NCI-H128 (cell line): ENCODE data around the gene ANKRD36C.
"Not testable (repeated sequence)": the region's sequence is repeated elsewhere in the genome, so short reads cannot be mapped to it uniquely, and the experiment has no call there.

Source experiments
- DNase-seq: peaks from one replicate; lab custom pipeline; 2025; ENCODE audit not compliant: unreplicated experiment; lab: John Stamatoyannopoulos, UW

The ANKRD36C gene

DNA sequence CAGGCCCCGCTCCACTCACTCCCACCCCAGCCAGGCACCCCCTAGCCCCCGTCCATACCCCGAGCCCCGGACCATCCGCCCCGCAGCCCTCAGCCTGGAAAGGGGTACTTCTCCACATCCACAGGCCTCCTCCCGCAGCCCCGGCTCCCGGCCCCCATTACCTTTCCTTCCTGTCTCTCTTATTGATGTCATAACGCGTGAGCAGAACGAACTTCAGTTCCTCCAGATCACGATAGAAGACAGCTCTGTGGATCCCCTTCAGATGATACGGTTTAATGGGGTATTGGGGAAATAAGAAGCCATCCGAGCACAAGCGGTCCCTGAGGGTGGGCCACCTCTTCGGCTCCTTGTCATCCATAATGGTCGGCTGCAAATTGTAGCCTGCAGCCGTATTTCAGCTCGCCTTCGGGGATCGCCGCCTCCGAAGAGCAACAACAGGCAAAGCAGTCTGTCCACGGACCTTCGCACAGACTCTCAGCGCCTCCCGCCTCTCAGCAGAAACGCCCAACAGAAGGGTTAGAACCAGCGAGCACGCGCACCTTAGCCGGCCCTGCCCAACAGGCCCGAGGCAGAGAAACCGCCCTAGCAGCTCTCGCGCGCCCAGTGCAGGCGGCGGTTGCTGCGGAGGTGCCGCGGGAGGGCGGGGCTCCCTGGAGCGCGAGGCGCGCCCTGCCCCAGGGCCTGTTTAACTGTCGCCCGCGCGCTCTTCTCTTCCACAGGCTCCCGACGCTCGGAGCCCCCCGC, at the start of gene ANKRD36C:
Gene ANKRD36C (minus strand): TSS at position 474 of the 744 bp plus-strand sequence. CDS start 116 bp downstream, at position 358.
- DNase-seq, result not testable (repeated sequence)

DNA sequence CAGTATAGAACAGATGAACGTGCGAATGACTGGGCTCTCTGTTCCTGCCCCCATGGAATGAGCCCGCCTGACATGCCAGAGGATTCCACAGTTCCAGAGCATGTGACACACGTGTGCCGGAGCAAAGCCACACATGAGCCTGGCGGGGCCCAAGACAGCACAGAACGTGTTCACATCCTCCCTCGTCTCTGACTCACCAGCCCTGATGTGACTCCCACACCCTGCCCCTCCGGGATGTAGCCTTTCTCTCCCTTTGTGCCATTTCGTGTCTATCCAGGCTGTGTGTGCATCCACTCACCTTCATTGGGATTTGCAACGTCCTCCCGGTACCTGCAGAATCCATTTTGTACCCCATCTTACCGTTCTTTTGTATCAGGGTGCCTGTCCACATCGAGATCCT, 43.9 kb upstream of the ANKRD36C start:
- DNase-seq, result not testable (repeated sequence)

DNA sequence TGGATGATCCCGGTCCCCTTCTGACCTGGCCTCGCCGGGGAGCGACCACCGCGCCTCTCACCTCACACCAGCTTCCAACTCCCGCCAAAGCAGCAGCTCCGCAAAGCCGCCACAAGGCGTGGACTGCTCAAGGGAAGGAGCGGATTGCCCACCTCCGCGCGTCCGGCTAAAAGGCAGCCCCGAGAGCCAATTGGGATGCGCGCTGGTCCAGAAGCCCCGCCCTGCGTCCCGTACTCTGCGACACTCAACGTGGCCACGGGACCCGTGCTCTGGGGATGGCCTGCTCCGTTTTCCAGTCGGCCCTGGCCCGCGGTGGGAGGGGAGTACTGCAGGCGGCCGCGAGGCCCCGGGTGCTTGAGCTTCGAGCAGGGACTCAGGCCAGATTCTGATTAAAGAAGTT, 43.2 kb upstream of the ANKRD36C start, which contains the start of gene GPAT2:
Gene GPAT2 (minus strand): TSS at position 125 of the 400 bp plus-strand sequence. CDS start 2,557 bp downstream, outside the sequence.
- DNase-seq, result not testable (repeated sequence)

DNA sequence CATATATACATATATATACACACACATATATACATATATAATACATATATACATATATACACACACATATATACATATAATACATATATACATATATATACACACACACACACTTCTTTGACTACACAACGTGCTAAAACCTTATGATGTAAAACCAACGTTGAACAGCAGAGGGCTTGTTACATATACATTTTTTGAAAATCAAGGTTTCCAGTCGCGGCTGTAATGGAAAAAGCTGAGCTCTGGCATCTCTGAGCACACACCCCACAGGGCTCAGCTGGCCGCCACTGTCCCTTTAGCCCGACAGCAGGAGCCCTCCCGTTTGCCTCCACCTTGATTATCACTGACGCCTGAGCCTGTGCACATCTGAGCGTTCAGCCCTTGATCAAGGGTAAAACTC, 42.4 kb upstream of the ANKRD36C start:
- DNase-seq, result not testable (repeated sequence)

DNA sequence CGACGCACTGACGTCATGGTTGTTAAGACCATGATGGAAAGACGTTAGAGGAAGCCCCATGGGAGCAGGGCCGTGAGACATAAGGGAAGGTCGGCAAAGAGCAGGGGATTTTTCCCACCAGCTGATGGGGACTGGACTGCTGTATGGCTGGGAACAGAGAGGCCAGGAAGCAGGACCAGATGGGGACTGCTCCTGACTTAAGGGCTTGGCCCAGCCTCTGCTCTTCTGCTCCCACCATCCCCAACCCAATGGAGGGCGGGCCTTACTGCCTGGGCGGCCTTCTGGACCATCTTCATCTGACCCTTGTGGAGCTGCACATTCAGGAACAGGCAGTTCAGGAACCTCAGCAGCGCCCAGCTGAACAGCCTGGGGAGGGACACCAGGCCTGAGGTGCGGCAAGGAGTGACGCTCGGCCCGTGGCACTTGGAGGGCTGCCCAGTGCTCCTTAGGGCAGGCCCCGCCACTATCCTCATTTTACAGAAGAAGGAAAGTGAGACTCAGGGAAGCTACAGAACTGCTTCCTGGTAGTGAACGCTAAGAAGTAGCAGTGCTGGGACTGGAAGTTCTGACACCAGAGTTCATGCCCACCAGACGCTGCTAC, 36.2 kb upstream of the ANKRD36C start:
- not testable (repeated sequence) for DNase-seq

DNA sequence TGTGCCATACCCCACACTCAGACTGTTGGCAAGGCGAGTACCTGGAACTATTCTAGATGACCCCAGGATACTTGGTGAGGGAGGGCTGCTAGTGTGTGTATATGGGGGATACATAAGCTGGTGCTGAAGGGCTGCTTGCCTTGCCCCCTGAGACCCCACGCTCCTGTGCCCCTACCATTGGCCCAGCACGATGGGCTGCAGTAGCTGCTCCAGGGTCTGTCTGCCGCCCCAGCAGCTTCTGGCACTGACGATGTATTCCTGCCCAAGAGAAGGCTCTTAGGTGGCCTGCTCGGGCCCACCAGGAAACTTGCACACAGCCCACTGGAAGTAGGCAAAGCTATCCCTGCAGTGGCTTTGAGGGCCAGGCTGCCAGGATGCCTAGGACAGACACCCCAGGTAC, 34.1 kb upstream of the ANKRD36C start:
- not testable (repeated sequence) for DNase-seq

DNA sequence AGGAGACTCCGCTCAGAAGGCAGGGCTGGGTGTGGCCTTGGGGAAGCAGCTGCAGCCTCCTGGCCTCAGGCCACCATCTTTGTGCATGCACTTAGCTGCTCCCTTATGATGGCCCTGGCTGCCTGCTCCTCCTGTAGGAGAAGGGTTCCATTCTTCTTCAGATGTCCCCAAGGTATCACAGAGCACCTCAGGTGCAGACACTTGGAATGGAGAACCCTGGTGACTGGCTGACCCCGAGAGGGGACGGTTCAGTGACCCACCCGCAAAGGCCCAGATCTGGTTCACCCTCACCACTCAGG, 33.5 kb upstream of the ANKRD36C start:
- DNase-seq, result no peak

DNA sequence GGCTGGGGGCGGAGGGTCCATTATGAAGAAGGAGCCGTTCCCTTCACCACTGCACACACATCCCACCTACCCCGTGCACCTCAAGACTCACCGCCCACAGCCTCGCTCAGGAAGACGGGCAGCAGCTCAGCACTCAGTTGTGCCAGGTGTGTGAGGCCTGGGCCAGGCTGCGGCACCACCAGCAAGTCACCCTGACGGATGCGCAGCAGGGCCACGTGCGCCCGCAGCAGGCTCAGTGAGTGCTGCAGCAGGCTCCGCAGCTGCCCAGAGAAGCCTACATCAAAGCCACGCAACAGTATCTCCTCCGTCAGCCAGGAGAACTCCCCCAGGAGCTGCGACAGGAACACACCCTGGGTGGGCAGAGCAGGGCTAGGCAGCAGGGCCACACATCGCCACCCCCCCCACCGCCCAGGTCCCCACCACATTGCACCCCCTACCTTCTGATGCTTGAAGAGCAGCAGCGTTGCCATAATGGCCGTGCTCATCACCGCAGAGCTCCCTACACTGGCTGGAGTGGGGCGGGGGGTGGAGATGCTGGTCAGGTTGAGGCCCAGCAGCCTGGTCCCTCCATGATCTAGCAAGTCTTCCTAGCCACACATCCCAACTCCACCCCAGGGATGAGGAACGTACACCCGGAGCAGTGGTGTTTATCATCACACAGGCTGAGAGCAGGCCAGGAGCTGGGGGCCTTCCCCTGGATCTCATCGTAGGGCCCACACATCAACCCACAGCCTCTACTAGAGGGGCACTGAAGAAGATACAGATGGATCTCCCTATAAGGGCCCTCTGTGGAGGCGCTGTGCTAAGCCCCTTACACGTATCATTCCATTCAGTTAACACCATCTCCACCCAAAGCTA, 32.9 kb upstream of the ANKRD36C start:
- DNase-seq, result no peak

DNA sequence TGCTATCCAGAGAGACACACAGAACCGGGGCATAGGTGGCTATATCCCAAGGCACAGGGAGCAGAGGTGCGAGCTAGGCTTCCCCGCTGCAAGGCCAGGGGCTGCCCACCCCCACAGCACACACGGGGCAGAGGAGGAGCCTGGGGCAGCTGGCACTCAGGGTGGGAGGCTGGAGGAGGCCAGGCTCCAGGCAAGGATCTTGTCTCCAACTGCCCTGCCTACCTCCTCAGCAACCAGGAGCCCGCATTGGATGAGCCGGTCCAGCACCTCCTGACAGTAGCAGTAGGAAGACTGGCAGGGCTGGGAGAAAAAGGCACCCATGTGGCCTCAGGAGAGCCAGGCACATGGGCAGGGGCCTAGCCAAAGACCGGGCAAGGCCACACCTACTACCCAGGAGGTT, 32.1 kb upstream of the ANKRD36C start:
- DNase-seq, result not testable (repeated sequence)

DNA sequence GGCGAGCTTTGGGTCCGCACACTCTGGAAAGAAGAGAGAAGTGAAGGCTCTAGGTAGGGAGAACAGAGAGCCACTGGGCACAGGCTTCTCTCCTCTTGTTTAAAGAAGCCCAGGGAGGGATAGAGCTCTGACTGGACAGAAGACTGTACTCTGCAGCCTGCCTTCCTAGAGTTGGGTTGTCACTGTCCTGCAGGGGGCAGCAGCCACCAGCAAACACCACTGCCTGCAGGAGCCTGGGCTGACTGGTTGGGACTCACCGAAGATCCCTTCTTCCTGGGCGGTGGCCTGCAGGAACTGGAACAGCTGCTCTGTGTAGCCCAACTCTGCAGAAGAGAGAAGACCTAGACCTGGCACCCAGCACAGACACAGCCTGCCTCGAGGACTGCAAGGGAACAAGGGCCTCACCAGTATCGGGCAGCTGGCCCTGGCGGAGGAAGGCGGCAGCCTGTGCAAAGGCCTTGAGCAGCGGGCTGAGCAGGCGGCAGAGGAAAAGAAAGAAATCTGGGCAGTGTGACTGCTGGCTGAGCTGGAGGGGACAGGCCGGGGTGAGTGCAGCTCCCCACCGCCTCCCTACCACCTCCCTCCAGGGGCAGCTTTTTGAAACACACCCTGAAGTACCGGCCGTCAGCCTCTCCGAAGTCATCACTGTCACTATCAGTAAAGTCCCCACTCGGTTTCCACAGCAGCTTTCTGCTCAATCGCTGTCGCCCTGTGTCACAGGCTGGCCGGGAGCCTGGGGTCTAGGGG, 31.2 kb upstream of the ANKRD36C start:
- DNase-seq, result not testable (repeated sequence)

DNA sequence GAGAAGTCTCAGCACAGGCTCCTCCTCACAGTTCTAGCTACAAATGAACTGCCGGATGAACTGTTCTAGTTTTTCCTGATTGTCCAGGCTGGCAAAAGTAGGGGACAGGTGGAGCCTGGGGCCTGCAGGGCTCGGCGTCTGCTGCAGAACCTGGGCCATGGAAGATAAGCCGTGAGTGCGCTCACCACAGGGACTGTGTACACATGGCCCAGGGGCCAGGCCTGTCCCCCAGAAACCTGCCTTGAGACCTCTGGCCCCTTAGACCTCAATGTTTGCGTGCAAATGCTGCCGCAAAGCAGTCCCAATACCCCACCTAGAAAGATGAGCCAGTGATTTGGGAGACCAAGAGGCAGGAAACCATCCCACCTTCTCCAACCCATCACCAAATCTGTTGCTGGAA, 30.5 kb upstream of the ANKRD36C start:
- DNase-seq, result not testable (repeated sequence)

DNA sequence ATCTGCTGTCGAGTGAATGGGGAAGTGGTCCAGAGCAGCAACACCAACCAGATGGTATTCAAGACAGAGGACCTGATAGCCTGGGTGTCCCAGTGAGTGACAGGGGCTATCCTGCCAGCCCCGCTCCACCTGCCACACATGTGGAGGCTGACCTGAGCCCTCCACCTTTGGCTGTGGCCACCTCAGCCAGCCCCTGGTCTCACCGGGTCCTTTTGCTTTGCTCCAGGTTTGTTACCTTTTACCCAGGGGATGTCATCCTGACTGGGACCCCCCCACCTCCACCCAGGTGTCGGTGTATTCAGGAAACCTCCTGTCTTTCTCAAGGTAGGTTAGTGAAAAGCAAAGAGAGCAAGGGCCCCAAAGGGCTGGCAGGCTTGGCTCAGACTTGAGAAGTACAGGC, 29.5 kb upstream of the ANKRD36C start:
- DNase-seq, result not testable (repeated sequence)

DNA sequence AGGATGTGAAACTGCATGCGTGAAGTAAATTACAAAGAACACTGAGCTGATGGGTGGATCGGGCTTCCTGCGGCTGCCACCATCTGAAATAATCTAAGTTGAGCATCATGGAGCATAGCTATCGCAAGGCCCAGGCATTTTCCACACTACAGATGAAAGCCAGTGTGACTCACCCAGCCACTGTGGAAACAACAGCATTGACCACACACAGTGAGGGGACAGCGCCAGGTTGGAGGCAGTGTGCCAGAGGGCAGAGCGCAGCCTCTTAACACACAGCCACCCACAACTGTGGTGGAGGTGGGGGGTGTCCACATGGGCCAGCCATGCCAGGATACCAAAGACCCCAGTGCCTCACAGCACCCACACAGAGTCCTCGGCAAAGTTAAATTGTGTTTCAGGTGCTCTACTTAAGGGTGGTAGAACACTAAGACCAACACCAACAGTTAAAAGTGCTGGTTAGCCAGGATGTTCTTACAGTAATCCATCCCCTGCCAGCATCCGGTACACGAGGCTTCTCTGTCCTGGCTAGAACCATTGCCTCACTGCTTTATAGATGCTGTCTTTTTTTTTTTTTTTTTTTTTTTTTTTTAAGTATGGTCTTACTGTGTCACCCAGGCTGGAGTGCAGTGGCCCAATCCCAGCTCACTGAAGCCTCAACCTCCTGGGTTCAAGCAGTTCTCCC, 28.4 kb upstream of the ANKRD36C start:
- DNase-seq, result not testable (repeated sequence)

DNA sequence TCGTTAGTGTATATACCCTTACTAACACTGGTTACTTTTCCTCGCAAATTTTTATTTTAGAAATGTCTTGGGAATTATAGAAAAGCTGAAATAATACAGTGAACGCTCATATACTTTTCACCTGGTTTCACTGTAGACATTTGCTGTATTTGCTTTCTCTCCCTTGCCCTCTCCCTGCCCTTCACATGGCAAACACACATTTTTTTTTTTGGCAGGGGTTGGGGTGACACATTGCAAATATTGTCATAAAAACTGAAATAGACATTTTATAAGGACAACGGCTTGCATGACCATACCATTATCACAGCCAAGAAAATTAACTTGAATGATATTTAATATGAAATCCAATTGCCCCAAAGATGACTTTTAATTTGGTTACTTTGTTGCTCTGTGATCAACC, 24.7 kb upstream of the ANKRD36C start:
- not testable (repeated sequence) for DNase-seq

DNA sequence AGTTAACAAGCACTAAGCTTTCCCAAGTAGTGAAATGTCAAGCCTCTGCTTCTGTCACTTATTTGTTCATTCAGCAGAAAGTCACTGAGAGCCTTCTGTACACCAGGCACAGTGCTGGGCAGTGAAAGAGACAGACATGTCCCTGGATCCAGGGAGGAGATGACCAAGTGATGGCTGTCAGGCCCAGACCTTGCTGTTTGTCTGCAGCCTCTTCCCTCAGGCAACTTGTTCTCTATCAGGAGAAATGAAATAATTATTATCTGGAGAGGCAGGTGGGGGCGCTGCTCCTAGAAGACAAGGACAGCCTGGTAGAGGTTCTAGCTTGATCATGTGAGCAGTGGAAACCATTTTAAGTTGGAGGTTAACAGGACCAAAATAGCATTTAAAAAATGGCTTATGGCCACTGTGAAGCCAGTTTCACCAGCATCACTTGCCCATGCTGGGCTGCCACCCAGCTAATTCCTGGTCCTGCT, 21.2 kb upstream of the ANKRD36C start:
- not testable (repeated sequence) for DNase-seq

DNA sequence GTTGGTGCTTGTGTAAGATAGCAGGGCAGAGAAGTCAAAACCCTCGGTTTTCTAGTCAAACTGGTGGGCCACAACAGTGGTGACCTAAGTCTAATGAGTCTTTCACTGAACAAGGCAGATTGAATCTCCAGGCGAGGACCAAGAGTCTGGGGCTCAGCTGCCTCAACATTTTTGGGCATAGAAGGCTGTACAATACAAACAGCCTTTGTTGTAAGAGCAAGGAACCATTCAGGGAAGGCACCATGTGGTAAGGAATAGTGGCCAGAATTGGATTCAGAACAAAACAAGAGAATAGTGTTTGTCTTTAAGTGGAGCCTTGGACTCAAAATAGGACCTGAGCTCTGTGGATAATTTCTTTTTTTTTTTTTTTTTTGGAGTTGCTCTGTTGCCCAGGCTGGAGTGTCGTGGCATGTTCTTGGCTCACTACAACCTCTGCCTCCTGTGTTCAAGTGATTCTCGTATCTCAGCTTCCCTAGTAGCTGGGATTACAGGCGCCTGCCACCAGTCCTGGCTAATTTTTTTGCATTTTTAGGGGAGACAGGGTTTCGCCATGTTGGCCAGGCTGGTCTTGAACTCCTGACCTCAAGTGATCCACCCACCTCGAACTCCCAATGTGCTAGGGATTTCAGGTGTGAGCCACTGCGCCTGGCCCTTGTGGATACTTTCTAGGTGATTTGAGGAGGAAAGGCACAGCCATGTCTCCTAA, 20.6 kb upstream of the ANKRD36C start:
- not testable (repeated sequence) for DNase-seq

DNA sequence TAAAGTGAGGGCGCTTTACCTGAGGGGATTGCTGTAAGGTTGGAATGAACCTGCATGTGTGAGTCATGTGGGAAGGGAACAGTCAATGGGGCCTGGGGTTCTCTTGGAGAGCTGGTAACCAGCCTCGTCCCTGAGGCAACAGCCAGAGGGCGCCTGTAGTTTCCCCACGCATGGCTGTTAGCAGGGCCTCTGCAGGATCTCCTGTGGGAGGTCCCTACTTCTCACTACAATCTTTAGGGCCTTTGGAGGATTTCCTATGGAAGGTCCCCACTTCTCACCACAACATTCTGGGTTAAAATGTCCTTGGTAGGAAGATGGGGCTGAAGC, 19.5 kb upstream of the ANKRD36C start:
- DNase-seq, result not testable (repeated sequence)

DNA sequence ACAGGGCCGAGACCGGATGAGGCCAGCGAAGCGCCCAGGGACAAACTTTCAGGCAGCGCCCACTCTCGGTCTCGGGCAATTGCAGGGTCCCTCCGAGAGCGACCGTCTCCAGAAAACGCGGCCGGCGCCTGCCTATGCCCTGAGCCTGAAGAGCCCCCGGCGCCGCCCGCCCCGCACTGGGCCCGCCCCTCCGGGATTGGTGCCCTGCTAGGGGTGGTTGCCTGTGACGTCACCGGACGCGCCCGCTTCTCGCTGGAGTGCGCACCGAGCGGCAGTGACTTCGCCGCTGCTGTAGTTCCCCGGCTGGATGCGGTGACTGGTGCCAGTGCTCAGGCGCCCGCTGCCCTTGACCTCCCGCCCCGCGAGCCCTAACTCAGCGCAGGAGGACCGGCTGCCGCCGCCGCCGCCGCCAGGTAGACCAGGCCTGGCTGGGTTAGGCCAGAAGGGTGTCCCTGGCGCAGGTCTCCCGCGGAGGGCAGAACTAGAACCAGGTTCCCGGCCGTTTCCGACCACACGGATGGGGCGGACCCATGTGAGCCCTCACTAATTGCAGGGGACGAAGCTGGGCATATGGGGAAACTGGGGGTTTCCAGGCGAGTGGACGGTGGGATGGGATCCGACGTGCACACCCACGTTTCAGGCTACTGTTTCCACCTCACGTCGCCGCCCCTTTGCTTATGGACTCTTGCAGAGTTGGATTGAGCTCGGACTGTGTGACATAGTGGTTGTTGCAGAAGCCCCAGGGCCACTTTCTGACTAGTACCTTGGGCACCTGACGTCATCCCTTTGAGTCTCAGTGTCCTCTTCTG, 18.9 kb upstream of the ANKRD36C start:
- DNase-seq, result not testable (repeated sequence)

DNA sequence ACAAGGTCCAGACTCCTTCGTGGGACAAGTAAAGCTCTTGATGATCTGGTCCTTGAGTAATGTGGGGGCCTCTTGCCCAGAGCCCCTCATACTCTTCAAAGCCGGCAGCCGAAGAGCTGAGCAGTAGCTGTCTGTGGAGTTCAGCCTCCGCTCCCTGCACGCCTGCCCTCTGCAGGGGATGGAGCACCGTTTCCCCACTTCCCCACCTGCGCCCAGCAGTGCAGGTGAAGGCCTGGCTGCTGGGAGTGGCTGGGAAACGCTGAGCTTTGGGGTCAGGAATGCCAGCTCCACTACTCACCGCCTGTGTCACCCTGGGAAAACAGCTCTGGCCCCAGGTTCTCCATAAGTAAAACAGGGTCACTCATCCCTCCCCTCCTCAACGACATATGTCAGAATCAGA, 18.2 kb upstream of the ANKRD36C start:
- not testable (repeated sequence) for DNase-seq
